ENCODE measurements around the gene XXYLT1.
A peak's percentile ranks its signal among the peaks of the same experiment; 100 is the strongest.

- TF ChIP-seq CTCF (IDR thresholded peaks at IDR 0.05 in 8 of 11, conservative IDR thresholded peaks at IDR 0.05 in 3 of 11), result no peak
- peak; percentile 53 to 80 (median 78) for TF ChIP-seq POLR2AphosphoS5 (IDR thresholded peaks at IDR 0.05)
These were observed 116.0 kb downstream of the XXYLT1 start for GRCh38 chr3:195154793-195155535.

Measured in spleen (tissue), 7 donors.